Astrocyte of the hippocampus (primary cell): ENCODE data around the gene MYL10.
"Not testable (repeated sequence)": the region's sequence is repeated elsewhere in the genome, so short reads cannot be mapped to it uniquely, and the experiment has no call there.

Experiments used
- DNase-seq: peaks from one replicate; pipeline ENCODE4 v3.0.0; 2011; ENCODE audit warnings: low read depth, low spot score

The MYL10 gene

GRCh38 chr7:101651112-101651511 lies 22.0 kb upstream of the MYL10 start:
- DNase-seq: no peak

DNA sequence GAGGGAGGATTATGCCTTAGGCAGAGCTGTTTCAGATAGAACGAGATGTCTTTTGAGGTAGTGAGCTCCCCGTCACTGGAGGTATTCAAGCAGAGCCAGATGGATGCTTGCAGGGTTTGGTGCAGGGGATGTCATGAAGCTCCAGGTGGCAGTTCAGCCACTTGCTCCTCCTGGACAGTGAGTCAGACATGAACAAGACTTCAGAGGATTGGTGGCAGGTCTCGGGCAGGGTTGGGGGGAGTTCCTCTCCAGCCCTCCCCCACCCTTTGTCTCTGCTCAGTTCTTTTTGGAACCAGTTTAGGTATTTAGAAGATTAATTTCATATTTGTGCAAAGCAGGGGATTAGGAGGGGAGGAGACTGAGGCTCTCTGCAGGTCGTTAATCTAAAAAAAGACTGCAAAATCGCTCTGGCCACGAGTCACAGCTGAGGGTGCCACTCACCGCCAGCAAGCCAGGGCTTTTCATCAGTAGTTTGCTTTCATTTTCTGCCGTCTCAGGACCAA lies 21.5 kb upstream of the MYL10 start:
- DNase-seq: no peak

DNA sequence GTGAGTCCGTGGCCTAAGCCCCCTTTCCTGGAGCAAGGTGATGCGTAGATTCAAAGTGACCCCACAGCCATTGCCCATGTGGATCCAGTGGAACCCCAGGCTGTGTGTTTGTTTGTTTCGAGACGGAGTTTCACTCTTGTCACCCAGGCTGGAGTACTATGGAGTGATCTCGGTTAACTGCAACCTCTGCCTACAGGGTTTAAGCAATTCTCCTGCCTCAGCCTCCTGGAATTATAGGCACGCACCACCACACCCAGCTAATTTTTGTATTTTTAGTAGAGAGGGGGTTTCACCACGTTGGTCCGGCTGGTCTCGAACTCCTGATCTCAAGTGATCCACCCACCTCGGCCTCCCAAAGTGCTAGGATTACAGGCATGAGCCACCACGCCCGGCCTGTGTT lies 18.8 kb upstream of the MYL10 start:
- DNase-seq: not testable (repeated sequence)

DNA sequence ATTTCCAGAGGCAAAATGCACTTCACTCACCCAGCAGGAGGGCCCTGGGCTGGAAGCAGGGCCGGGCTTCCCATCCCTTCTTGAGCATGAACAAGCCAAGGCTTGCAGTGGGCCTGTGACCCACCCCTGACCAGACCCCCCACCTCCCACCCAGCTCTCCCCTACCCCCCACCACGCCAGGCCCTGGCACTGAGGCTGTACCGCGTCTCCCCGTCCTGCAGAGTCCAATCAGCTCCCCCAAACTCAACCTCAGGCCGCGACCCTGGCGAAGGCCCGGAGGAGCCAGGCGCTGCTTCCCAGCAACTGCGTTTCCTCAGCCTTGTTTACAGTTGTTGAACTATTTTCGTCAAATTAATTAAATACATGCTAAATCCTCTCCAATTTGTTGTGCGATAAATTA lies 16.9 kb upstream of the MYL10 start:
- DNase-seq: no peak

- no peak for DNase-seq
These were observed 15.8 kb upstream of the MYL10 start for GRCh38 chr7:101644879-101645278.

GRCh38 chr7:101639127-101639526 lies 10.0 kb upstream of the MYL10 start:
- not testable (repeated sequence) for DNase-seq

DNA sequence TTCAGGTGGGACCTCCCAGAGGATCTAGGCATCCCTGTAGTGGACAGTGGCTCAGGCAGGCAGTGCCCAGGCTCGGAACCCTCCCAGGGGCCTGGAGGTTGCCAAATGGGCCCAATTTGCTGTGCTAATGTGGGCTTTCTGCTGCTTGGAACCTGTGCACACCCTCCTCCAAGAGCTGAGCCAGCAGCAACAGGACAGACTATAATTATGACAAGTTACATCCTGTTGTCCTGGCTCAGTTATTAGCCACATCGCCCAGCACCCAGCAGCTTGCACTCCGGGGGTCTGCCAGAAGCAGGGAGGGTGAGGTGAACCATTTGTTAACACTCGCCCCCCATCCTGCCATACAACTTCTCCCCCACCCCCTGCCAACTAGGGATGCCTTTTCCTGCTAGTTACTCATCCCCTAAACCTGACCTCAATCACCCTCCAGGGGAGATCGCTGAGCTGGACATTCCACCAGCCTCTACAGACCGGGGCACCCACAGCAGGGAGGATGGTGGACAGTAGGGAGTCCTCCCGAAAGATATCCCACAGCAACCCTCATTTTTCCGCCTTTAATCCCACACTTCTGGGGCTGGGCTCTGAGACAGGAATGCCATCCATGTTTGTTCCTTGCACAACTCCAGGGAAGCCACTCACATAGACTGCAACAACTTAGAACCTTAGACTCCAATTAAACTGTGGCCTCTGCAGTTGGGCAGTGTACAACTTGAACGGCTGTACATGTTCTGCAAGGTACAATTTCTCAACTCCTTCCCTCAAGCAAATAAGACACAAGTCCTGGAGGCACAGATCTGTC lies 7.9 kb upstream of the MYL10 start:
- no peak for DNase-seq

- DNase-seq: no peak
These were observed 6.4 kb upstream of the MYL10 start for GRCh38 chr7:101635484-101635883.

DNA sequence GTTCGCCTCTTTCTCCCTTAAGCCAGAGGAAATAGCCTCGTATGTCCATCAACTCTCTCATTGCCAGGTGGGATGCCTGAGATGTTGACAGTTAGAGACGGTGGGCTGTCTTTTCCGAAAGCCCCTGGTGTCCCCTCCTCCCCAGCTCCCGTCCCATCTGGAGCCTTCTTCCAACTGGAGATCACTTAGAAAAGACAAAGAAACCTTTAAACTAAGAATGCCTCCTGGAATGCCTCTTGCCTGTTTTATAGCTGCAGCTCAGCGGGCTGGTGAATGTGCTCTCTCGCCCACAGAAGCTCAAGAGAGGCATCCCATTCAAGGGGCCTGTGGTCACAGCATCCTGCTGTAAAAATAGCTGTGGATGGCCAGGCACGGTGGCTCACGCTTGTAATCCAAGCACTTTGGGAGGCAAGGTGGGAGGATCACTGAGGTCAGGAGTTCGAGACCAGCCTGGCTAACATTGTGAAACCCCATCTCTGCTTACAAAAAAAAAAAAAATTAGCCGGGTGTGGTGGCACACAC lies 5.2 kb upstream of the MYL10 start:
- DNase-seq: no peak

DNA sequence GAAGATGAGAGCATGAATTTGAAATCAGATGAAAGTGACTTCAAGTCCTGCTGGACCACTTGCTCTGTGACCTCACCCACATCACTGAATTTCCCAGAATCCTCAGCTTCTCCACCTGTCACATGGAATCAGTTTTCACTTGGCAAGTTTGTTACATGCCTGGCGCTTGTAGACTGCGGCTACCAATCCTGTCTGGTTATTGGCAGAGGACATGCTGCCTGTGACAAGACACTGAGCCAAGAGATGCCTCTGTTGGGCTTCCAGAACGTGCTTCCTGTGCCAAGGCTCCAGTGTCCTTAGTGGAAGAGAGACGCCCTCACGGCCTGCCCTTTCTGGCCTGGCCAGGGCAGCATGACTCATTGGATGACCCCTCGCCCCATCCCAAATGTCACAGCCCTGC lies 4.4 kb upstream of the MYL10 start:
- no peak for DNase-seq

GRCh38 chr7:101632641-101633040 lies 3.5 kb upstream of the MYL10 start:
- DNase-seq: no peak

- peak; percentile 52 for DNase-seq
These were observed 2.2 kb upstream of the MYL10 start for GRCh38 chr7:101631224-101631714.

DNA sequence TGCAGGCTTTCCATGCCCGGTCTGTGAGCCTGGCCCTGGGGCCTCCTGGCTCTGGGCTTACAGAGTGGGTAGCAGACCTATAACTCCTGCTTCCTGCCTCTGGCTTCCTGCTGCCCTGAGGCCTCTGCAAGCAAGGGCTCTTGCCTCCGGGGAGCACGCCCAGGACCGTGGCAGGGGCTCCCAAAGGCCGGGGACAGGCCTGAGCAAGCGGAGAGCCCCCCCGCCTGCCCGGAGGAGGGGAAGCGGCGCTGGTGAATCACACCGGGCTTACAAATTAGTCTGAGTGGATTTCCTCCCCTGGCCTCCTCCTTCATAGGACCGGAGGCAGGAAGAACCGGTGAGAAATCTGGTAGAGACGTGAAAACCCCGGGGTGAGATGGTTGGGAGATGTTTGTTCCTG lies 1.5 kb upstream of the MYL10 start:
- DNase-seq: peak; percentile 46

DNA sequence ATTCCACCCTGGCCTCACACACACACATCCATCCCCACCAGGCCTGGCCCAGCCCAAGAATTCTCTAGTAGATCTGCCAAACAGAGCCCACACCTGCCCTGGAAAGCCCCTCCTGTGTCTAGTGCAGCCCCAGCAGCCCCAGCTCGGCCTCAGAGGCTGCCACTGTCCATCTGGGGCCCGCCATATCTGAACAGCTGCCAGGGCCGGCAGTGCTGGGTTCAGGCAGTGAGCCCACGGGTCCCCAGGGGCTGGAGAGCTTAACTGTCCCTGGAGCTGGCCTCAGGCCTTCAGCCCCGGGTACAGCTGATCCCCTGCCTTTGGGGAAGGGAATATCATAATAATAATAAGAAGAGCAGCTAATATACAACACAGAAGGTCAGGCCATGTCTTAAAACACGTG lies 574 bp downstream of the MYL10 start:
- DNase-seq: no peak

GRCh38 chr7:101626758-101627157 lies 2.3 kb downstream of the MYL10 start:
- DNase-seq: no peak

GRCh38 chr7:101626069-101626671 lies 2.9 kb downstream of the MYL10 start:
- DNase-seq: no peak

DNA sequence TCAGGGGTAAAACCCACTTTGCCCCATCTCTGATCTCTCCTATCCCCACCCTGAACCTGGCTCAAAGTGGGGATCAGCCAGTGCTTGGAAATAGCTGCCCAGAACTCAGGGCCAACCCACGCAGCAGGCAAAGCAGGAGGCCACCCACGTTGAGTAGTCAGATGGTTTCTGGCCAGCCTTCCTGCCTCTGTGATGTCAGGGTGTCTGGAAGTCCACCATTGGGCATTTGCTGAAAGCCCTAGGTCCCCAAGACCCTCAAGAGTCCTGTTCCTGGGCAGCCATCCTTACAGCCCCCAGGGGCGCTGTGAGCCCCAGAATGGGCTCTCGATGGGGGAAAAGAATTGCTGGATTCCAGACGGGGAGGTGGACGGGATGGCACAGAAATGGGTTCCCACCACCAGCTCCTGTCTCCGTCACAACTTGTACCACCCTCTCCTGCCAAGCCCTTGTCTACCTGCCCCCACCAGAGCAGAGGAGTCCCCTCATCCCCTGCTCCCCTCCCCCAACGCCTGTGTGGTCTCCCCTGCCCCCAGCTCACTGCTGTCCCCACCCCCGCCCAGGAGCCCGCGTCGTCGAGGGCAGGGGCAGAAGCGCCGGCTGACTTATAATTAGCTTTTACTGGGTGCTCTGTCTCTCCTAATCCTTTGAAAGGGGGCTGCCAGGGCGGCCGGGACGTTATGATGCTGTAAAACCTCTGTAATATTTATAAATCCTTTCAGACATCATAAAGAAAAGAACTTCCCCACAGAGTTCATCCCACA lies 3.9 kb downstream of the MYL10 start:
- no peak for DNase-seq

GRCh38 chr7:101624246-101625001 lies 4.7 kb downstream of the MYL10 start:
- DNase-seq: no peak

GRCh38 chr7:101622609-101623173 lies 6.4 kb downstream of the MYL10 start:
- DNase-seq: no peak

GRCh38 chr7:101620991-101621390 lies 8.1 kb downstream of the MYL10 start:
- no peak for DNase-seq

- DNase-seq: no peak
These were observed 8.7 kb downstream of the MYL10 start for GRCh38 chr7:101620395-101620794.
